RPMI7951 (cell line): ENCODE data around the gene SIRPD. TPM values are rescaled to one million over a fixed set of nuclear protein-coding genes. Genes with fewer than 3 reads are reported as not detected.
A peak's percentile ranks its signal among the peaks of the same experiment; 100 is the strongest.
"Not testable (repeated sequence)": the region's sequence is repeated elsewhere in the genome, so short reads cannot be mapped to it uniquely, and the experiment has no call there.

ENCODE experiments used
- DNase-seq: peaks from one replicate; pipeline ENCODE4 v3.0.0-alpha.2; 2012; ENCODE audit warnings: low read depth
- total RNA-seq: library from RNA; depleted of rRNA; stranded (reverse); fragments of >200 nt; shearing (Covaris generic); gene quantifications from 2 replicates; pipeline ENCODE4 v1.2.3, GENCODE V29; 2014; rRNA removed

Gene SIRPD
- 0.36 and 0.68 TPM in 2 replicates for total RNA-seq

DNA sequence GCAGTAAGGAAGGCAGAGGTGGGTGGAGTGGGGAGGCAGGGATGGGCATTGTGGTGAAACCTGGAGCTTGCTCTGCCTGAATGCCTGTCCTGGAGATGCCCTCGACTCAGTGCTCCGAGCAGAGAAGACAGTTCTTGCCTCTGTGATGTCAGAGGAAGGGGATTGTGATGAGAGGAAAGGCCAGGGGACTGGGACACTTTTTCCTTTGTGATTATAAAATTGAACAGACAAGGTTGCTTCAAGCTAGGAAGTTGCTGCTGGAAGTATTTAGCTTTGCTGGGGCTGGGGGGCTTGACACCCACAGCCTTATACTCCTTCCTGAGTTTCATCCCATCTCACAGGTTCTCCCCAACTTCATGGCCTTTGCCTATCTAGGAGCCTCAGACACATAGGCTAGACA is at the start of gene SIRPD:
TSS of gene SIRPD (minus strand) at position 101 of the 400 bp plus-strand sequence. CDS start at position 49, 52 bp downstream.
- DNase-seq = no peak

DNA sequence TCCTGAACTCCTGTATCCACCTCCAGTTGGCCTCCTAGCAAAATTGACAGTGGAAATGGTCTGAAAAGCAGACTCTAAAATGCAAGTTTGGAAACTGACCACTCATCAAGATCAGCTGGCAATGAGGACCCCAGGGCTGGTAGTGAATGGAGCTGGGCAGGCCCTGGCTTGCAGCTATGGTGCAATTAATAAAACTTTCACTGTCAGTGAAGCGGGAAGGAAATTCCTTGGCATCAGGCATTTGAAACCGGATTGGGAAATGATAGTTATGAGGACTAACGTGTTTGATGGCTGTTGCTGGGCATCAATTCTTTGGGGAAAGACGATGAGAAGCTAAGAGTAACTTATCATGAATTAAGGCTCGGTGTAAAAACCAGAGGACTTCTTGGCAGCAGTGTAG is 43.2 kb upstream of the SIRPD start:
- no peak for DNase-seq

DNA sequence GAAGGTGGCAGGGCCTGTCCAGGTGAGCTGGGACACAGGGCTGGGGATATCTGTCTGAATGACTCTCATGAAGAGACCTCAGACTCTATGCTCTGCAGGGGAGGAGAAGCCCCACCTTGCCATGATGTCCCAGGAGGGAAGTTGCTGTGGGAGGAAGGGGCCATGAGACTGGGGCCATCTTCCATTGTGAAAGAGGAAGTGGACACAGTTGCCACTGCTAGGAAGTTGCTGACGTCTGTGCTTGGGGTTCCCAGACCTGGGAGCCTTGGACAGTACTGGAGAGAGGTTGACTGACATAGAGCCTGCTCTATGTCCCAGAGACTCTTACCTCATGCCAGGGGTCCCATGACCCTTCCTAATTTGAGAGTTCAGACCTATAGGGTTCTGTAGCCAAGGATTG is 37.8 kb upstream of the SIRPD start:
- no peak for DNase-seq

DNA sequence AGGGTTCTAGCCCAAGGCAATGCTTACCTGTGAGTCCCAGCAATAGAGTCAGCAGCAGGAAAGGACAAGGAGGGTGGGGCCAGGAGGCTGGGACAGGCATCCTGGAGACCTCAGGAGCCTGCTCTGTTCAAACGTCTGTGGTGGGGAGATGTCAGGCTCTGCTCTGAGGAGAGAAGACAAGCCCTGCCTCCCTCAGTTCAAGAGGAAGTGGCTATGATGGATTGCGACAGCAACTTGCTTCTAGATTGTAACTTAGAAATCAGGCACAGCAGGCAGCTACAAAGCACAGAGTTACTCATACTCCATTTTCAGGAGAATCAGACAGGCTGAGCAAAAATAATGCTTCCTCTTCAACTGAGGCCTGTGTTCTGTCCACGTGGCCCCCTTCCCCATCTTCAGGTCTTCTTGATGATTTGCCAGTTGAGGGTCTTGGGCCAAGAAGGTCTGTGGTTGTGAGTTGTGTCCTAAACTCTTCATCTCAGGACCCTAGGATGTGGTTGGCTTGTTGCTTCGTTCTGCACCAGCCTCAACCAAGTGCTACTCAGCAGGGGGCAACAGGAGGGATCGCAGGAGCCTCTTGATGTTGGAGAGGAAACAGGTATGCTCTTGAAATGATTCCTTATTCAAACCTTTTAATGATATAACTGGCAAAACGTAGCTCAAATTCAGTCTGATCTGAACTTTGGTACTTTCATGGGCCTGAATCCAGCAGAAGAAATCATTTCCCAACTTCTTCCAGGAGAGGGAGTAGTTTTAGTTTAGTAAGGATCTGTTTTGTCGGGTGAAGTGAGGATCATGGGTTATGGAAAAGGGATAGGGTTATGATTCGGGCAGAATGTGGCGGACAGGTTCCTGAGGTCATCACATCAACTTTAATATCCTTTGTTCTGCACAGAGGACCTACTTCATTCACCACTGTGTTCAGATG is 31.3 kb upstream of the SIRPD start:
- no peak for DNase-seq

DNA sequence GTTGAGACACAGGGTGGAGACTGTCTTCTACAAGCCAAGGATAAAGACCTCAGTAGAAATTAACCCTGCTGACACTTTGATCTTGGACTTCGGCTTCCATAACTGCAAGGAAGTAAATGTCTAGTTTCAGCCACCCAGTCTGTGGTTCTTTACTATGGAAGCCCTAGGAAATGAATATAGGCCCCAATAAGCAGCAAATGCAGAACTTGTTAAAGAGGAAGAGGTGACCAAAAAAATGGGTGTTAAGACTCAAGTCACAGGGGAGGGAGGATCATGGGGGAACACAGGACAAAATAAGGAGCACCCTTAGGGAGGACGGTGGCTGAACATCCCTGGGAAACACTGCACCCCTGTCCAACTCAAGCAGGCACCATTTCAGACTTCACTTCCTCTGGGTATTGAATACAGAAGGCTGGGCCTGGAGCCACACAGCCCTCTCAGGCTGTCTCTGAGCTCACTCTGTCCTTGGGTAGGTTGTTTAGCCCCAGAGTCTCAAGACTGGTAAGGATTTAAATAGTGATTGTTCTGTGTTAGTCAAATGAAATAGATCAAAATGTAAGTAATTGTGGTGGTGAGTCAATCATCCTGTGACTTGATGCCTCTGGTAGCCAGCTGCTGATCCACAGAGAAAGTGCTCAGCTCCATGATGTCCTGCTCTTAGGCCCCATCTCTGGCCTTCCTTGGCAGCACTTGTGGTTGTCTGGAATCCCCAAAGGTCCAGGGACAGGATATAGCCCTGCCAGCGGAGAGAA is 30.5 kb upstream of the SIRPD start:
- DNase-seq = no peak

DNA sequence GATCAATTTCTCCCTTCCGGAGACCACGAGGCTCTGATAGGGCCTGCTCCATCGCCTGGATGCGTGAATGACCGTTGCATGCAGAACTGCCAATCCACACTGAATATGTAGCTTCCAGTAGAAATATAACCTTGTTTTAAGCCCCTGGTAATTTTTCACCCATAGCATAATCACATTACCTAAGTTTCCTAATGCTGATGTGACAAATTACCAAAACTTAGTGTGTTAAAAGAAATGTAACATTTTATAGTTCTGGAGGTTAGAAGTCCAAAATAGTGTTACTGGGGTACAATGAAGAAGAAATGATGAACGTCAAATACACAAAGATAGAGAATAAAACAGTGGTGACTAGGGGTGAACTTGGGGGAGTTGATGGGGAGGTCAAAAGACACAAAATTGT is 22.0 kb upstream of the SIRPD start:
- DNase-seq = no peak

DNA sequence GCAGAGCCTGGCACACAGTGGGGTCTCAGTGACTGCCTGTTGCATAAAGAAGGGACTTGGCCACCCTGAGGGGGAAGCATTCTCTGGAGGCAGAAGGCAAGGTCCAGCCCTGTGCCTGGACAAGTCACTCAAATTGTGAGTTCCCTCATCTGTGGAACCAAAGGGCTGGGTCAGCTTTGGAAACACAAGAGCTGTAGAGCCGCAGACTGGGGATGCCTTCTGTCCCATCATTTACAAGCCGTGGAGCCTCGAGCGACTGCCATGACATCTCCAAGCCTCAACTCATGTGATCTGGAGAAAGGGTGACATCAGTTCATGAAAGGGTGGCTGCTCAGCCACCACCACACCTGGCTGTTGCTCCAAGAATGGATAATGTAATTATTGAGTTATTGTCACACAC is 20.4 kb upstream of the SIRPD start:
- peak; percentile 0 for DNase-seq

DNA sequence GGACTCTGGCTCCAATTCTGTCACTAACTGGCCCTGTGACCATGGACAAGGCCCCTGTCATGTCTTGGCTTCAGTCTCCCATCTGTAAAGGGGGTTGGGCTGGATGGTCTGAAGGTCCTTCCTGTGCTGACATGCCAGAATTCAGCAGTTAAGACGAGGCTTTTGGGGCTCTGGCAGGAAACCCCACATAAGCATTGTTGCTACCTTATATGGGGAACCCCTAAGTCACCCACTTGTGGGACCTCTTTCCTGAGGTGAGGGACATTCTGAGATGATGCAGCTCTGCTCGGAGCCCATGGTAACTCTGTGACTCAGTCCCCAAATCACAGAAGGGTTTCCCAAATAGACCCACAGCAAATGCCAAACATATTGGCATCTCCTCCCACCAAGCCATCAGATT is 19.8 kb upstream of the SIRPD start:
- peak; percentile 1 for DNase-seq

DNA sequence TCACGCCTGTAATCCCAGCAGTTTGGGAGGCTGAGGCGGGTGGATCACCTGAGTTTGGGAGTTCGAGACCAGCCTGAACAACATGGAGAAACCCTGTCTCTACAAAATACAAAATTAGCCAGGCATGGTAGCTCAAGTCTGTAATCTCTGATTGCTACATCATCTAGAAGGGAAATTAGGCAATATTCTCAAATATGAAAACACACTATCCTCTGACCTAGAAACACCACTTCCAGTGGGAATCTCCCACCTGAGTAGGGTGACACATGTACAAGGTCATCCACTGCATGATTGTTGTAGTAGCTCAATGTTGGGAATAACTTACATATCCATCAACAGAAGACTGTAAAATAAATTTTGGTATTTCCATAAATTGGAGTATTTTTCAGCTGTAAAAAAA is 19.1 kb upstream of the SIRPD start:
- peak; percentile 0 for DNase-seq

DNA sequence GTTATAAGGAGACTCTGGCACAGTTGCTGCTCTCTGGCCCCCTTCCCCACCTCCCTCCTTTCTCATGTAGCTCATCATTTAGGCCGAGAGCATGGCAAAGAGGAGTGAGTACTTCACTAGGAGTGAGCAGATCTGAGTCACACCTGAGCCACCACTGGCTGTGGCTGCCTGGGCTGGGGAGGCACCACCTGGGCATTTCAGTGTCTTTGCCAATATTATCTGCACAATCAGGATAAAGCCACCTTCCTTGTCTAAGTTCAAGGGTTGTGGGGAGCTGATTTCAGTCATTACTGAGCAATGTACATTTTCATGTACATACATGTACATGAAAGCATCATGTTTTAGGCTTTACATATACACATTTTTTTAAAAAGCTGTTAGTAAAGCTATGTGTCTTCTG is 18.5 kb upstream of the SIRPD start:
- DNase-seq = peak; percentile 17

DNA sequence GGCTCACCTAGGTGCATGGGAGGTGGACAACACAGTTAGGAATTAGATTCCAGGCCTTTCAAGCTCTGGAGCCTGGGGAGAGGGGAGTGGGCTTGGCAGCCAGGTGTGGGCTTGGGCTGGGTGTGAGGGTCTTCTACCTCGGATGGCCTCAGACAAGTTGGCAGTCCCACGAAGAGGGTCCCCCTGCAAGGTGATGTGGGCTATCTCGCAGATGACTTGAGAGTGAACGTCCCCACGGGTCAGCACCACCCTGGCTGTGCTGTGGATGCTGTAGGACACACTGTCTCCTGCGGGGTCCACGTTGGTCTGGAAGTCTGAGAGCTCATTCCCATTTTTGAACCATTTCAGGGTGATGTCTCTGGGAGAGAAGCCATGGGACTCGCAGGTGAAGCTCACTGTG is 14.1 kb upstream of the SIRPD start:
- DNase-seq = not testable (repeated sequence)

DNA sequence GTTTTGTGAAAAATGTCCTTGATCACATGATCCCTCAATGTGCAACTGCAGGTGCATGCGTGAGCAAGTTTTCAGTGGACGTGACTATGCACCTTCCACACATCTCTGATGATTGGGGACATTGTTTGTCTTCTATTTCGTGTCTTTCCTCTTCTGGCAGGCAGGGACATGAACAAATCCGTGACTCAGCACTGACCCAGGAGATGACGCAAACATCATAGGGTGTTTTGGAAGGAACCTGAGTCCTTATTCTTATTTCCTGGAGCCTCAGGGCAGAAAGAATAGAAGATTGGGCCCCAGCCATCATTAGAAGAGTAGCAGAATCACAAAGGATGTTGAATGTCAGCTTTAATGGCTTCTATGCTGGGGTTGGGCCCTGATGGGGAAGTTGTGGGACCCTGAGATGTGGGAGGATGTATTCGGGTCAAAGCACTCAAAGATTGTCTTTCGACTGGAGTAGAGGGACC is 11.9 kb upstream of the SIRPD start:
- DNase-seq = peak; percentile 98

DNA sequence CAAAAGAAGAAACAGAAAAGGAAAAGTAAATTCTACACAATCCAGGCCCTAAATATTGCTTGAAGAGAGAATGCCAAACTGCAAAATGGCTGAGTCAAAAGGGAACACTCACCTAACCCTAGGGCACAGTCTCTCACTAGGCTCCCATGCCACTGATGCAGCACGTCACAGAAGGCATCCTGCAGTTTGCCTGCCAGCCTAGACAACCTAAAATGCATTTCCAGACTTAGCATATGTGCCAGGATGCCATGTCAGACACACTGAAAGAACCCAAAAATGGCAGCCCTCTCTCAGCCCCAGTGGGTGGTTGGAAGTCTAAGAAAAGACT is 10.6 kb upstream of the SIRPD start:
- DNase-seq = peak; percentile 57

DNA sequence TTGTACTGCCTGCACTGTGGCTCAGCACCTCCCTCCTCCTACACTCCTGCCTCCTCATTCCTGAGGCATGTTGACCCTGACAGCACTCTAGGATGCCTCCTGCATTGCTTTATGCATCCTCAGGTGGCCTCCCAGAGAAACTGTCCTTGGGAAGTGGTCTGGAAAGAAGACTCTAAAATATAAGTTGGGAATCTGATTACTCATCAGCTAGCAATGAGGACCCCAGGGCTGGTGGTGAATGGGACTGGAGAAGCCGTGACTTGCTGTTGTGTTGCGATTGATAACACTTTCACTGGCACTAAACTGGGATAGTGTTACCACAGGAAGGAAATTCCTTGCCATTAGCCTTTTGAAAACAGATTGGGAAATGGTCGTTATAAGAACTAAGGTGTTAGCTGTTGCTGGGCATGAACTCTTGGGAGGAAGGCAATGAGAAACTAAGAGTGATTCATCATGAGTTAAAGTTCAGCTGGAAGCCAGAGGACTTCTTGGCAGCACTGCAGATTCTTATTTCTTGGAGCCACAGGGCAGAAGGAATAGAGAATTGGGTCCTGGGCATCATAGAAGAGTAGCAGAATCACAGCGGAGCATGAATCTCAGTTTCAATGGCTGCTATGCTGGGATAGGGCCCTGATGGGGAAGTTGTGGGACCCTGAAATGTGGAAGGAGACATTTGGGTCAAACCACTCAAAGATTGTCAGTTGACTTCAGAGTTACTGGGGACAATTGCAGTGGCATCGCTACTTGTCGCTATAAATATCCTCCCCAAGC is 10.1 kb upstream of the SIRPD start:
- peak; percentile 100 for DNase-seq

DNA sequence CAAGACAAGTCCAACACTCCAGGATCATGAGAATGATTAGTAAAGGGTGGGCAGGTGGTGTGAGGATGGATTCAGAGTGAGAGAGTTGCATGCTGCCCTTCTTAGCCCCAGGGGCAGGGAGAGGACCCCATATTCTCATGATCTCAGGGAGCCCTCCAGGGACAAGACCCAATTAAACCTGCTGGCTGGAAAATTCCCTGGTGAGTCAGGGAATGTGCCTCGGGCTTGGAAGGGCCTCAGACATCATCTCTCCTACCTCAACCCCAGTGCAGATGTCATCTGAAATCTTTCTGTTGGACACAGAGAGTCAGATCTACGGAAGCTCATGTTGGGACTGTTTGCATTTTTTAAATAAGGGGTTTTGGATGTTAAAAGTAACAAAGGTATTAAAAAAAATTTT is 9.2 kb upstream of the SIRPD start:
- peak; percentile 98 for DNase-seq

DNA sequence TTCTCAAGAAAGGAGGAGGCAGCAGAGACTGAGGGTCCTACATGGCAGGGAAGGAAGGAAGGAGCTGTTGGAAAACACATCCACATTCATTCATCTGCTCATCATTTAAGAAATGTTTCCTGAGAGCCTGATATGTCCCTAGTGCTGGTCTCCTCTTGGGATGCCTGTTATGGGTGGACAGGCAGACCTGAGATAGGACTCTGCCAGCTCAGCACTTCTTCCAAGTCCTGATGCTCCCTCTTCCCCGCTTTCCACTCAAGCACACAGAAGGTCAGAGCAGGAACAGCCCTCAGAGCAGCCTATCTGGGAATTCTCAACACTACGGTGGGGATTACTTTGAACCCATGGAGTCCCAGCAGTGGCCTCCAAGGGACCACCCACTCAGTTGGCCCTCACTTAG is 8.0 kb upstream of the SIRPD start:
- DNase-seq = peak; percentile 0

DNA sequence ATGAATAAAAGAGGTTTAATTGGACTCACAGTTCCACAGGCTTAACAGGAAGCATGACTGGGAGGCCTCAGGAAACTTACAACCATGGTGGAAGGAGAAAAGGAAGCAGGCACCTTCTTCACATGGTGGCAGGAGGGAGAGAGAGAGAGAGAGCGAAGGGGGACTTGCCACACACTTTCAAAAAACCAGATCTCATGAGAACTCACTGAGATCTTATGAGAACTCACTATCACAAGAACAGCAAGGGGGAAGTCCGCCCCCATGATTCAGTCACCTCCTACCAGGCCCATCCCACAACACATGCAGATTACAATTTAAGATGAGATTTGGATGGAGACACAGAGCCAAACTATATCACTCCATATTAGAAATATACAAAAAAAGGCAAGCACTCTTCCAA is 6.1 kb upstream of the SIRPD start:
- DNase-seq = no peak

DNA sequence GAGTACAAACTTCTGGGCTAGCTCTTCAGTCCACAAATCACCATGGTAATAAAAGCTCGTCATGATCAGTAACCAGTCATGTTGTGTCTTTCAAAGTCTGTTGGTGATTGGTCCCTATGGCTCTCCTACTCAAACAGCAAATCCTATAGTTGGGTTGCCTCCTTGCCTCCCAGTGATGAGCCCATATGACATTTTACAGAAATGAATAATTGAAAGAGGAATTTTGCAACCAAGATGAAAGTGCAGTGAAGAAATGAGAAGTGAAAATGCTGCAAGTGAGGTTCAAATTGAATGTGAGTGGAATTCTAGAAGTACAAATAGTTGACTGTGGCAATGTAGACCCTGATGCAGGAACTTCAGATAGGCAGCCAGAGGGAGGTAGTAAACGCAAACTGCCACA is 5.1 kb upstream of the SIRPD start:
- no peak for DNase-seq

DNA sequence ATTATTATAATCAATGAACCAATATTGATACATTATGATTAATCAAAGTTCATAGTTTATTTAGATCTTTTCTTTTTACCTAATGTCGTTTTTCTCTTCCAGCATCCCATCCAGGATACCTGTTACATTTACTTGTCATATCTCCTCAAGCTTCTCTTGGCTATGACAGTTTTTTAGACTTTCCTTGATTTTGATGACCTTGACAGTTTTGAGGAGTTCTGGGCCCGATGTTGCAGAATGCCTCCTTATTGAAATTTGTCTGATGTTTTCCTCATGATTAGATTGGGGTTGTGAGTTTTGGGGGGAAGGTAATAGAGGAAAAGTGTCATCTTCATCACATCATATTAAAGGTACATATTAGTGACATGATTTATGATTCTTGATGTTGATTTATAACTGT is 3.8 kb upstream of the SIRPD start:
- no peak for DNase-seq

DNA sequence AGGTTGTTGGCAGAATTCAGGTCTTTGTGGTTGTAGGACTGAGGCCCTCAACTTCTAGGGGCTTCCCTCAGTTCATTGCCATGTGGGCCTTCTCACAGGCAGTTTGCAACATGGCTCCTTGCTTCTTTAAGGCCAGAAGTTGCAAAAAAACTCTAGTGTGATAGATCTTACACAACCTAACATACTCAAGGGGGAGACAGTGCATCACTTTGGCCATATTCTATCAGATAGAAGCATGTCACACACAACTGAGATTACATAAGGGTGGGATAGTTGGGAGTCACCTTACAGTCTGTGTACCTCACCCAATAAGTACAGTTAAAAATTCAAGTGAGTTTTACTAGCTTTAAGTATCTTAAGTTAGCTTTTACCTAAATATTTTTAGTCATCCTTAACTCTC is 1.6 kb downstream of the SIRPD start:
- peak; percentile 51 for DNase-seq

DNA sequence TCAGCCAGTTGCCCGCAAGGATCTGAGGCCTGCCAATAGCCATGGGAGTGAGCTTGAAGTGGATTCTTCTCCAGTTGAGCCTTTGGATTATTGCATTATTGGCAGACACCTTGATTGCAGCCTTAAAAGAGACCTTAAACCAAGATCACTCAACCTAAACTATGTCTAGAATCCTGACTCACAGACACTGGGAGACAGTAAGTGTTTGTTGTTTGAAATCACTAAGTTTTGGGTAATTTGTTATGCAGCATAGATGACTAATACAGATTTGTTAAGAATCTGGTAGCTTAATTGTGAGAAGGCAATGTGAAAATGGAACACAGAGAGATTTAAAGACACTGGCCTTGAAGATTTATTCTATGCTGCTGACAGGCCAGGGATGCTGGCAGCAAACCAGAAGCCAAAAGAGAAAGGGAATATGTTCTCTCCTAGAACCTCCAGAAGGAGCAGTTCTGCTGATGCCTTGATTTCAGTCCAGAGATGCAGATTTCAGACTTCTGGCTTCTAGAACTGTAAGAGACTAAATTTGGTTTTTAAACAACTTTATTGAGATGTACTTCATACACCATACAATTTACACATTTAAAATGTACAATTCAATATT is 17.6 kb downstream of the SIRPD start:
- peak; percentile 43 for DNase-seq

DNA sequence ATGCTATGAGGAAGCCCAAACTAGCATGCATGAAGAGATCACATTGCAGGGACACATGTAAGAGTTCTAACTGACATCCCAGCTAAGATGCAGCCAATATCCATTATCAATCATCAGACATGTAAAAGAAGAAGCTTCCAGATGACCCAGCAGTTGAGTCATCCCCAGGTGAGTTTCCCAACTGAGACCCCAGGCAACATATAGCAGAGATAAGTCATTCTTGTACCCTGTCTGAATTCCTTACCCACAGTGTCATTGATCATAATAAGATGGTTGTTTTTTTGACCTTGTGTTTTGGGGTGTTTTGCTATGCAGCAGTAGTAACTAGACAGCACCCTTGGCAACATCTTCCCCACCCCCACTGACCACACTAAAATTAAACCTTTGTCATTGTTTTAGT is 18.9 kb downstream of the SIRPD start:
- DNase-seq = no peak
